GM19324 (cell line): ENCODE measurements around the gene ANAPC13.
A peak's percentile ranks its signal among the peaks of the same experiment; 100 is the strongest.

Source experiments
- ATAC-seq: cut with Tn5 transposase; IDR thresholded peaks from one replicate; pipeline ENCODE4 v1.9.1; 2021; ENCODE audit warnings: mild to moderate bottlenecking, moderate library complexity; ENCODE audit not compliant: unreplicated experiment, low FRiP score

Gene ANAPC13

GRCh38 chr3:134457376-134458074 lies 28.3 kb downstream of the ANAPC13 start:
- ATAC-seq = no peak

DNA sequence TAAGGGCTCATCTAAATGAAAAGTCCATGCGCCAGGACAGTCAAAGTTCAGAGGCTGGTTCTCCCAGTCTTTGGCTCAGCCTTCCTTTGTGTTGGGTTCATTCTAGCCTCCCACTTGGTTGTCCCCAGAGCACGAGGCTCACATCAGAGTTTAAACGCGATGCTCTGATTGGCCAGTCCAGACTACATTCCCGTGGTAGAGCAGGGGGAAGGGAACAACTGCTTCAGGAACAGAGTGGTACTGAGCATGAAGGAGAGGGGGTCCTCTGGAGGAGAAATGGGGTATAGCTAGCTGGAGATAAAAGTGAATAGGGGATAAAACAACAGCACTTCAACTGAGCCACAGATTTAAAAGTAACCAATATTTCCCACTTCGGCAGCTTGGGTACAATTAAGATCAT lies 32.2 kb downstream of the ANAPC13 start:
- no peak for ATAC-seq

DNA sequence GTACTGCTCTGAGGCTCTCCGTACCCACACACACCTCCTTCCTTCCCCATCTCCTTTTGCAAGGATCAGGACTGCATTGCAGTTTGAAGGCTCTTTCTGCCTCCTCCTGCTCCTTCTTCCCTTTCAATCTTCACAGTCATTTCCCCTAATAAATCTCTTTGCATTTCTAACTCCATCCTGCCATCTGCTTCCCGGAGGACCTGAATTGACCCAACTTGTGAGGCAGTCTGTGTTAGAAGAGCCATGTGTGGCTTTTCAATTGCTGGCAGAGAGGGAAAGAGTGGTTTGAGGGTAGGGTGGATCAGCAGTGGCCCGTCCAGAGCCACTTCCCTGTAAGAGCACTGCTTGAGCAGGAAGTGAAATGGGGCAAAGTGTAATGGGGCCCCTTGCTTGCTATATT lies 35.8 kb downstream of the ANAPC13 start:
- ATAC-seq = no peak

DNA sequence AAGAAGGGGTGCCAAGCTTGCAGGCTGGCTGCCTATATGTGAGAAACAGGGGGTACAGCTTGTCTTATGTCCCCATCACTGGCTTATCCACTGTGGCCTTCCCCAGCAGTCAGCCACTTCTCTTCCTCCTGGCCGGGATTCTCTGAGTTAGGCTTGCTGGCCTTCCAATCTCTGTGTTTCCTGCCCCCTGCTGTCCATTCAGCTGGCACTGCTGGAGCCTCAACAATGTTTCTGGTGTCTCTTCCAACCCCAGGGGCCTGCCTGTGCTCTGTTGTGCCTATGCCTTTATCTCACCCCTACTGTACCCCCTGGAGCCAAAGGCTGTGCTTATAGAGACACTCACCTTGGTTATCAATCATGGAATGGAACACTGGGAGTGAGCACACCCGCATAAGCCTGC lies 36.5 kb downstream of the ANAPC13 start:
- ATAC-seq = no peak

DNA sequence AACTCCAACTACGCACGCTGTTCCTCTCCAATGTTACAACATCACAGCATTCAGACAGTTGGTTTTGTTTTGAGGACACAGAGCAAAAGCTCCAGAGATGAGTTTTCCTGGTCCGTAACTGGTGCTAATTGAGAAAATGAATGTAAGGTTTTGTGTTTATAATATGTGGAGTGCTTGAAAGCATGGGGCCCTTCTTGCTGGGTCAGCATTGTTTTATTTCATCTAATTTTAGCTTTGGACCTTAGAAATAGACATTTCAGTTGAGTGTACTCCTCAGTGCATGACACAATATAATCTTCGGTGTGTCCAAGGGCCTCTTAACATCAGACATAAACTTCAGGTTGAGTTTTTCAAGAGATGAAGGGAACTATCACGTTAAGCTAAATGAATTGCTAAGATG lies 37.1 kb downstream of the ANAPC13 start:
- ATAC-seq = no peak

- no peak for ATAC-seq
Observed at GRCh38 chr3:134447351-134447750, 38.4 kb downstream of the ANAPC13 start.

GRCh38 chr3:134446800-134447199 lies 39.0 kb downstream of the ANAPC13 start:
- no peak for ATAC-seq

DNA sequence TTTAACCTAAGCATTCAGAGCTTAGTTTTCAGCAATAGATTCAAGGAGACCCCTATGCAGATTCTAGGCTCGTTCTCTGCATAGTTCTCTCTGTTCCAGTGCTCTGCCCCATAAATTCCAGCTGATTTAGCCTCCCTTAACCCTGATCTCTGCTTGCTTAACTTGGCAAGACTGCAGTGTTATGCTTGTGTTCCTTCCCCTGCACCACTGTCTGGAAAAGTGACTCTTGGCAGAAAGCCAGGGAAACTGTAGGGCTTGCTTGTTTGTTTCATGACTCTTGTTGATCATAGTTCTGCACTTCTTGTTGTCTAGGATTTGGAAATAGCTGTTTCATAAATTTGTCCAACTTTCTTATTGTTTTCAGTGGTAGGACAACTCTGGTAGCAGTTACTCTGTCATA lies 40.1 kb downstream of the ANAPC13 start:
- no peak for ATAC-seq

DNA sequence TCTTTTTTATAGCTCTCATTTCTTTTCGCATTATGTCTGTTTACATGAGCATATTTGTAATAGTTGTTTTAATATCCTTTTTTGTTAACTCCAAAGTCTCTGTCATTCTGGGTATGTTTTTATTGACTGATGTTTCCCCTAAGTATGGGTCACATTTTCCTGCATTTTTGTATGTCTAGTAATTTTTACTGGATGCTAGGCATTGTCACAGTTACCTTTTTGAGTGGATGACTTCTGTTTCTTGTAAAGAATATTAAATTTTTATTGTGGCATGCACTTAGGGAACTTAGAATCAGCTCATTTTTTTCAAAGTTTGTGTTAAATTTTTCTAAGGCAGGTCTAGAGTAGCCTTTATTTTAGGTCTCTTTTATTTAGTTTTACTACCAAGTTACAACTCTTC lies 40.7 kb downstream of the ANAPC13 start:
- ATAC-seq = no peak

- ATAC-seq = no peak
Observed at GRCh38 chr3:134441821-134442220, 44.0 kb downstream of the ANAPC13 start.

GRCh38 chr3:134441321-134441720 lies 44.5 kb downstream of the ANAPC13 start:
- no peak for ATAC-seq

DNA sequence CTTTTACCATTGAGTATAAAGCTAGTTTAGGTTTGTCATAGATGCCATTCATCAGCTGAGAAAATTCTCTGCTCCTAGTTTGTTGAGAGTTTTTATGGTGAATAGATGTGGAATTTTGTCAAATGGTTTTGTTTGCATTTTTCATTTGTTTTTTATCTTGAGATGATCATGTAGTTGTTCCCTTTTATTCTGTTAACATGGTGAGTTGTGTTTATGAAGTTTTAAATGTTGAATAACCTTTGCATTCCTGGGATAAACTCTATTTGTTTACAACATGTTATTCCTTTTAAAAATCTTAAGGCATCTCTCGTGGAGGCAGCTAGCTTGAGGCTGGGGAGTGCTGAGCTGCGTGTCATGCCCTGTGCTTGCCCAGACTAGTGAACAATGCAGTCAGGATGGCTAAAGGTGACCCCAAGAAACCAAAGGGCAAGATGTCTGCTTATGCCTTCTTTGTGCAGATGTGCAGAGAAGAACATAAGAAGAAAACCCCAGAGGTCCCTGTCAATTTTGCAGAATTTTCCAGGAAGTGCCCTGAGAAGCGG lies 48.5 kb downstream of the ANAPC13 start:
- no peak for ATAC-seq

GRCh38 chr3:134432236-134432635 lies 53.5 kb downstream of the ANAPC13 start:
- no peak for ATAC-seq

- ATAC-seq = peak; percentile 58
Observed at GRCh38 chr3:134430950-134431445, 54.8 kb downstream of the ANAPC13 start.

DNA sequence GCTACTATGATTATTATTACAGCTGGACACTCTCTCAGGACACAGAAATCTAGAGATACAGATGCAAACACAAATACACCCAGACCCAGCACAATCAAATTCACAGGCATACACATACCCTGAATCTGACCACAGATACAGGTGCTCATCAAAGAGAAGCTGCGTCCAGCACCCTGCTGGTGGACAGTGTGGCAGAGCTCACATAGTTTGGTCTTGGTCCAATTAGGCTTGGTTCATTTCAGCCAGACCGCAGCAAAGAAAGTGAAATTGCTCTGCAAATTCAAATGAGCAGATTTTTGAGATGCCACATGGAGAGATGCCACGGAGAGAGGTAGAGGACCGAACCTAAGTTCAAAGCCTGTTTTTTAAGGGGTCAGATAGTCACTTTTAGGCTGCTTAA lies 55.6 kb downstream of the ANAPC13 start:
- ATAC-seq = no peak

- ATAC-seq = no peak
Observed at GRCh38 chr3:134428401-134428800, 57.4 kb downstream of the ANAPC13 start.
